GM18867 (cell line): ENCODE results near the gene HSF2.

Experiments
- ATAC-seq: cut with Tn5 transposase; IDR thresholded peaks from one replicate; pipeline ENCODE4 v1.9.1; 2021; ENCODE audit warnings: mild to moderate bottlenecking, moderate library complexity; ENCODE audit not compliant: unreplicated experiment

HSF2 gene

DNA sequence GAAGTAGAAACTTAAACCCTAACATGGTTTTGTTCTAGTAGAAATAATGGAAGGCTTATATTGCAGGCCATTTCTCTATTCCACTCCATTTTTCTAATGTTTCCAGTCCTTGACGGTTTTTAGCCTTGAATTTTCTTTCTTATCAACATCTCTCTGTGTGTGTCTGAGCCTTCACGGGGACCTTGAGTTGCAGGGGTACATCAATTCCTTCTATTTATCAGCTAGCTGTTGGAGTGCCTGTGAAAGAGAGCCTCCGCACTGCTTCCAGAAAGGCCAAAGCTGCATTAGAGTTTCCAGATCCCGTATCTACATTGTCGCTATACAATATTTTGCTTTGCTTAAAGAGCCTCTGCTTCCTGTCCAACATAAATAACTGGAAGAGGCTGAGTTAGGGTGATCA, 5.4 kb upstream of the HSF2 start:
- ATAC-seq = no peak

- ATAC-seq = no peak
These were observed 451 bp upstream of the HSF2 start for GRCh38 chr6:122399055-122399347.

GRCh38 chr6:122400121-122400450, 634 bp downstream of the HSF2 start:
- peak; percentile 18 for ATAC-seq

GRCh38 chr6:122400462-122401089, 1.1 kb downstream of the HSF2 start:
- ATAC-seq = no peak

GRCh38 chr6:122401104-122401503, 1.7 kb downstream of the HSF2 start:
- ATAC-seq = no peak

DNA sequence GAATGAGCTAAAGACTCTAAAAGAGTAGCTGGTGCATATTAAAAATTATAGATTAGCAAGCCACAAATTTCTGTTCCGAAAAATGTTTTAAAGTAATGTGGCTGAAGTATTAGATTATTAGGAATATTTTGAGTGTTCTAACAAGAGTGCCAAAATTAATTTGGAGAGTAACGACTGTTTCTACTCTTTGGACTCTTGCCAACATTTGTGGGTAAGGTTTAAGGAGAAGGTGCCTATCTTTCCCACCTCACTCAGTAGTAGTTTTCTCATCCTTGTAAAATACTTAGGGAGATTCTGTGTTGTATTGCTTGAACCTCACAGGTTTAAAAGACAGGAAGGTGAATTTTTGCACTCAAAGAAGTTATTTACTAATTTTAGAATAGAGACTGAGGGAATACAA, 5.0 kb downstream of the HSF2 start:
- no peak for ATAC-seq

GRCh38 chr6:122405417-122405816, 6.0 kb downstream of the HSF2 start:
- ATAC-seq = no peak

DNA sequence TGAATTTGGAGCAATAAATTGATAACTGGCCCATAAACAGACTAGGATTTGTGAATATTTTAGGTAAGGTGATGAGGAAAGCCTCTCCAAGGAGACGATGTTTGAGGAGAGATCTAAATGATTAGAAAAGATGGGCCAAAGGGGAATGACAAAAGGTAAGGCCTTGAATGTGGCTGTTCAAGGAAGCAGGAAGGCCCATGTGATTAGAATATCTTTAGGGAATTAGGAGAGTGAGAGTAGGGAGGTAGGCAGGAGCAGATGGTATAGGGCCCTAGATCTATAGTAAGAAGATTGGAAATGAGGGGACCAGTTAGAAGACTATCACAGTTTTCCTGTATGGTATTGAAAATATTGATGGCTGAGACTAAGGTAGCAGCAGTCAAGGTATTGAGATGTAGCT, 6.7 kb downstream of the HSF2 start:
- no peak for ATAC-seq

DNA sequence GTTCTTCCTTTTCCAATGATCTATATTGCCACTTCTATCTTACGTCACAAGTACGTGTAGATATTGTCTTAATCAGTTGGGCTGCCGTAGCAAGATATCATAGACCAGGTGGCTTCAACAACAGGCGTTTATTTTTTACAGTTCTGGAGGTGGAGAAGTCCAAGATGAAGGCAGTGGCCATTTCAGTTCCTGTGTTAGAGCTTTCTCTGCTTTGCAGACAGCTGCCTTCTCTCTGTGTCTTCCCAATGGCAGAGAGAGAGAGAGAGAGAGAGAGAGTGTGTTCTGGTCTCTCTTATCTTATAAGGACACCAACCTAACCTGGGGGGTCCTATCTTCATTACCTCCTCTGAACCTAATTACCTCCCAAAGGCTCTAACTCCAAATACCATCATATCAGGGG, 8.3 kb downstream of the HSF2 start:
- ATAC-seq = no peak

- ATAC-seq = no peak
These were observed 8.8 kb downstream of the HSF2 start for GRCh38 chr6:122408240-122408639.

DNA sequence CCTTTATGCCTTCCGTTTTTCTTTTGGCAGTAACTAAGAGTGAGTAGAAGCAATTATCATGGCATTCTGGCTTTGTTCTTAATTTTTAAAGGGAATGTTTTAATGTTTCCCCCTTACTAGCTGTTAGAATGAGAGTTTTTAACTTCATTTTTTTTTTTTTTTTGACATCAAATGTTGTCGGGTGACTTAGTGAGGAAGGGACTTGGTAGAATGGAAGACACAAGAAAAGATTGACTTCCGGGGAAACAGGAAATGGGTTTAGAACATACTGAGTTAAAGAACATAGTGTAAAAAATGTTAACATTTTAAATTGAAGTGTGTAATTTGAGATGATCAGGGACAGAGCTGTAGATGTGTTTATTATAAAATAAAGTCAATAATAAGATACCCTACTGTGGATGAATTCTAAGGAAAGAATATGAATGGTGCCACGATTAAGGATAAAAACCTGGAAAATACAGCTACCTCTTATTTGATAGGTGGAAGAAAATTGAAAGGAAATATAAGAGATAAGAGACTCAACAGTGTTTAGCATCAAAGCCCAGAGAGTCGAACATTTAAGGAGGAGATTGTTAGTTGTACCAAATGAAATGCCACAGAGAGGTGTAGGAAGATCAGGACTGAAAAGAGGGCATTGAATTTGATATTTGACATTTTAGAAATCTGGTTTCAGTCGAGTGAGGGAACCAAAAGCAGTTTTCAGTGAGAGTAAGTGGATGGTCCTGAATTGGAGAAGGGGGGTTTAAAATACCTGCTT, 9.4 kb downstream of the HSF2 start:
- no peak for ATAC-seq

DNA sequence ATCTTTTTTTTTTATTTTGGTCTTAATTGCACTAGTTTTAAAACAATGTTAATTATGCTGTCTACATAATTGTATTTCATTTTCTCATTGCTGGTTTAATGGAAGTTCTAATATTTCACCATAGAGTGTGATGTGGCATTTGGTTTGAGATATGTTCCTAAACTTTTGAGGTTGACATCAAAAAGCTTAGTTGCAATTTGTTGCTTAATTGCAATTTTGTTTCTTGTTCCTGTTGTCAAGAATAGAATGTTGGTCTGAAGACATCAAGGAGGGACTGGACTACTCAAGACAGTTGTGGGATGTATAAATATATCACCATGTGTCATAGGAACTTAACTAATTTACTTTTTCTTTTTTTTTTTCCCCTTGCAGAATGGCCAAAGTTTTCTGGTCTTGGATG, 12.5 kb downstream of the HSF2 start:
- ATAC-seq = no peak

- ATAC-seq = no peak
These were observed 17.4 kb downstream of the HSF2 start for GRCh38 chr6:122416825-122417224.

DNA sequence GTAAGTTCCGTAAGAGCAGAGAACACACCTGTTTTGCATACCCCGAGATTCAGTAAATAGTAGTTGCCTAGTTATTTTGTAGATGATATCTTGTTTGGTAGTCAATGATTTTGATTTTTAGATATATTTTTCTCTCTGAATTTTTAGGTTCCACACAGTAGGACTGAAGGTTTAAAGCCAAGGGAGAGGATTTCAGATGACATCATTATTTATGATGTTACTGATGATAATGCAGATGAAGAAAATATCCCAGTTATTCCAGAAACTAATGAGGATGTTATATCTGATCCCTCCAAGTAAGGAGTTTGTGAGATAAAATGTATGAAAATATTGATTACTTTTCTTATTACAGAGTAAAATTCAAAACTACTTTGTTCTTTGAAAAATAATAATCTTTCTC, 22.6 kb downstream of the HSF2 start:
- no peak for ATAC-seq

GRCh38 chr6:122422614-122423267, 23.3 kb downstream of the HSF2 start:
- peak; percentile 82 for ATAC-seq

DNA sequence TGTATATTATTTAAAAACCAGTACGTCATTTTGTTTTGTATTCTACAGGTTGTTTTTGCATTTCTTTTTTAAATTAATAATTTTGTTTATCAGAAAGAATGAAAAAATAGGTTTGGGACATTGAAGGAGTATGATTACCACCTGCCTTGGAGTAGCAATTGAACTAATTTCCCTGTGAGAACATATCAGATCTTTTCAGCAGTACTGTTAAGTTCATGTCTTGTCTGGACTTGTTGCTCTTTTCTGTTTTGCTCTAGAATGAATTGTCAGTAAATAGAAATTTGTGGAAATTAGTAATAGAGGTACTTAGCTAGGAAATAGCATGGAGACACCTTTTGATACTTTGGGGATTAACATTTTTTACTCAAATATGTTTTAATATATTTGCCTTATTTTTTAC, 24.3 kb downstream of the HSF2 start:
- ATAC-seq = no peak

DNA sequence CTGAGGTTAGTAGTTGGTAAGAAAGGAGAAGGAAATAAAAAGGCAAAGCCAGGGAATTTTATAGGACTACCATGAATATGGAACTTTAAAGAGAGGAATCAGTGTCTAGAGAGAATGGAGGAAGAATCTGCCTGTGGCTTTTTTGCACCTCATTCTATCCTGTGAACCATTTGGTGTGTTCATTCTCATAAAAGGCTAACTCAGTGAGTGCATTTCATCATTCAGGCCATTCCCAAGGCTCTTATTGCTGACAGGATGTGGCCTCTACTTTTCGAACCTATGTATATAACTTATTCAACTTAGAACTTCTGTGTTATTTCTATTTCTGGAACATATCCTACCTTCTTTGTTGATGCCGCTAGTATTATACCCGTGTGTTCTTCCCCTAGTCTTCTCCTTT, 27.1 kb downstream of the HSF2 start:
- no peak for ATAC-seq

DNA sequence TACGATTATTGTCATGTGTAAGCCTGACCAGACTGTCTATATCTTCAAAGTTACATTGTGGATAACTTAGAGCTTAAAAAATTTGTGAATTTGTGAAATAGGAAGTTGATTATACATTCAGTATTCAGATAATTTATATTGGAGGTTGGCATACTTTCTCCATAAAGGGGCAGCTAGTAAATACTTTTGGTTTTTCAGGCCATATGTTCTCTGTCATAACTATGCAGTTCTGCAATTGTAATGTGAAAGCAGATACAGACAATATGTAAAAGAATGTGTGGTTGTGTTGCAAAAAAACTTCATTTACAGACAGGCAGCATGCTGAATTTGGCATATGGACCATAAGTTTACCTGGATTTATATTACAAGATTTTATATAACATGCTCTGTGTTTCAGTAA, 29.3 kb downstream of the HSF2 start:
- ATAC-seq = no peak

GRCh38 chr6:122429323-122429722, 29.9 kb downstream of the HSF2 start:
- no peak for ATAC-seq

GRCh38 chr6:122431780-122432179, 32.3 kb downstream of the HSF2 start:
- ATAC-seq = no peak

- peak; percentile 75 for ATAC-seq
These were observed 33.4 kb downstream of the HSF2 start for GRCh38 chr6:122432816-122433215.

- no peak for ATAC-seq
These were observed 39.5 kb downstream of the HSF2 start for GRCh38 chr6:122438975-122439374.

- no peak for ATAC-seq
These were observed 45.8 kb downstream of the HSF2 start for GRCh38 chr6:122445274-122445673.
